Measurements from ENCODE around the gene STAB1. TPM values are rescaled to one million over a fixed set of nuclear protein-coding genes. Genes with fewer than 3 reads are reported as not detected.
A peak's percentile ranks its signal among the peaks of the same experiment; 100 is the strongest.

The STAB1 gene
- total and polyA plus RNA-seq, 2 of the 13 experiments (the other 11 are each of a cell fraction or from before 2014, with no cell fraction given) = 0.09 to 0.34 TPM

GRCh38 chr3:52455283-52456168, 39.6 kb upstream of the STAB1 start, which contains the start of gene NISCH:
NISCH (plus strand) TSS chr3:52455604; CDS start chr3:52455642, 38 bp downstream.
- BruUV-seq (replicated peaks) = no TSS peak
- WGBS (ENCODE audit: low lambda C conversion rate) = 1% methylated on average over 54 of the region's 86 CpGs
- CTCF ChIA-PET (ENCODE audit: low intra/inter-chr PET ratio, low total read pairs) = no interaction called here
- ATAC-seq (peak; percentile 38), FAIRE-seq (no peak), DNase-seq (ENCODE audit: low spot score) (peak; percentile 58)
- Histone ChIP-seq H3K9ac (ENCODE audit: insufficient read depth, low read depth, low read length) (peak within 1 kb of the TSS; percentile 90), H3K79me2 (ENCODE audit: insufficient read depth, low read length) (peaks cover 20% of the 10 kb centered on the region), H2AFZ (ENCODE audit: low read length) (peak within 1 kb of the TSS; percentile 22), H3K4me3 (replicated peaks in 1 of 3; ENCODE audit: insufficient read depth in 1 of 3, low read depth in 2 of 3, low read length in 3 of 3) (peak within 1 kb of the TSS; percentile 90 to 96 (median 92)), H3K36me3 (replicated peaks in 1 of 2; ENCODE audit: control insufficient read depth in 1 of 2, insufficient read depth in 2 of 2, low read length in 2 of 2) (peaks cover 9 to 22% of the 10 kb centered on the region in 2 experiments; a peak in 4 of 5 replicates), H3K4me1 (ENCODE audit: insufficient read depth, low read length) (peaks cover 64% of the 10 kb centered on the region), H3K27ac (ENCODE audit: extremely low read length, insufficient read depth, low read length) (peak within 1 kb of the TSS; percentile 63), H4K20me1 (ENCODE audit: insufficient read depth, low read length) (no peaks in the 10 kb centered on the region), H3K27me3 (ENCODE audit: control insufficient read depth in 1 of 2, insufficient read depth in 2 of 2, low read length in 2 of 2) (no peaks in the 10 kb centered on the region; a peak in 1 of 5 replicates), H3K9me3 (ENCODE audit: low read length) (no peaks in the 10 kb centered on the region), H3K4me2 (ENCODE audit: low read depth, low read length) (peak within 1 kb of the TSS; percentile 93)
- POLR2A ChIA-PET = interaction anchor here (2.5 kb wide), 1 partner anchor 10 kb away, joined by 11 read pairs; the partner anchor contains the start of gene SEMA3G
- in situ Hi-C loops (cut with HindIII; ENCODE audit: extremely low pct_ligation_motif_present, low pct_unique_long_range_greater_than_20kb) = loop anchor here (10.0 kb wide), 1 partner anchor 229 kb away; the partner anchor contains the start of genes GNL3 and PBRM1
- intact Hi-C loops (cut with micrococcal nuclease; ENCODE audit: unreplicated experiment) = no loop called here
- no peak for TF ChIP-seq ZNF260 (CRISPR knock-in tag; IDR thresholded peaks at IDR 0.05; ENCODE audit: borderline replicate concordance, low read depth)
- TF ChIP-seq, protein P1, sequence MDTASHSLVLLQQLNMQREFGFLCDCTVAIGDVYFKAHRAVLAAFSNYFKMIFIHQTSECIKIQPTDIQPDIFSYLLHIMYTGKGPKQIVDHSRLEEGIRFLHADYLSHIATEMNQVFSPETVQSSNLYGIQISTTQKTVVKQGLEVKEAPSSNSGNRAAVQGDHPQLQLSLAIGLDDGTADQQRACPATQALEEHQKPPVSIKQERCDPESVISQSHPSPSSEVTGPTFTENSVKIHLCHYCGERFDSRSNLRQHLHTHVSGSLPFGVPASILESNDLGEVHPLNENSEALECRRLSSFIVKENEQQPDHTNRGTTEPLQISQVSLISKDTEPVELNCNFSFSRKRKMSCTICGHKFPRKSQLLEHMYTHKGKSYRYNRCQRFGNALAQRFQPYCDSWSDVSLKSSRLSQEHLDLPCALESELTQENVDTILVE (CRISPR knock-in tag; IDR thresholded peaks at IDR 0.05) = peak; percentile 50; the same call in 1 of the 2 replicates
- peak; percentile 81 for TF ChIP-seq PATZ1 (CRISPR knock-in tag; IDR thresholded peaks at IDR 0.05)
- peak; percentile 85 for TF ChIP-seq TFE3 (CRISPR knock-in tag; IDR thresholded peaks at IDR 0.05)
- TF ChIP-seq GATAD2A (CRISPR knock-in tag; IDR thresholded peaks at IDR 0.05) = peak; percentile 71
- TF ChIP-seq FOXP1 (IDR thresholded peaks at IDR 0.05) = no peak
- no peak for TF ChIP-seq FOXP1 (CRISPR knock-in tag; IDR thresholded peaks at IDR 0.05)
- TF ChIP-seq REPIN1 (CRISPR knock-in tag; IDR thresholded peaks at IDR 0.05; ENCODE audit: borderline replicate concordance, low read depth) = no peak
- 0 out of 2 replicates have a peak, but pooled peaks have one; percentile 34 for TF ChIP-seq FOXC1 (CRISPR knock-in tag; IDR thresholded peaks at IDR 0.05; ENCODE audit: borderline replicate concordance)
- TF ChIP-seq ZNF563 (CRISPR knock-in tag; IDR thresholded peaks at IDR 0.05) = peak; percentile 79; the same call in 1 of the 2 replicates
- no peak for TF ChIP-seq FLYWCH1 (CRISPR knock-in tag; IDR thresholded peaks at IDR 0.05)

All from HepG2 (cell line).